Loucy (cell line): ENCODE measurements around the gene ELOVL3.
"Not testable (repeated sequence)": the region's sequence is repeated elsewhere in the genome, so short reads cannot be mapped to it uniquely, and the experiment has no call there.

Source experiments
- H2AFZ ChIP-seq: fragments of 200-600 bp; sonication (generic); 2 replicates; pipeline ENCODE4 v1.6.0; 2016; ENCODE audit warnings: antibody characterized with exemption, mild to moderate bottlenecking, low read length, moderate library complexity
- H3F3A ChIP-seq: fragments of 200-600 bp; 2 replicates; pipeline ENCODE4 v1.6.0; 2016; ENCODE audit warnings: antibody characterized with exemption, low read depth, mild to moderate bottlenecking
- H3K27me3 ChIP-seq: fragments of 200-600 bp; sonication (generic); 2 replicates; pipeline ENCODE4 v1.6.1; 2014; ENCODE audit warnings: low read length, mild to moderate bottlenecking; ENCODE audit not compliant: insufficient read depth, poor library complexity, severe bottlenecking
- H3K36me3 ChIP-seq: fragments of 200-600 bp; sonication (generic); 2 replicates; pipeline ENCODE4 v1.6.1; 2016; ENCODE audit warnings: low read length; ENCODE audit not compliant: insufficient read depth
- H3K4me1 ChIP-seq: fragments of 200-600 bp; sonication (generic); 2 replicates; pipeline ENCODE4 v1.5.1; 2014; ENCODE audit warnings: low read length, mild to moderate bottlenecking; ENCODE audit not compliant: insufficient read depth, poor library complexity, severe bottlenecking
- H3K4me2 ChIP-seq: fragments of 200-600 bp; sonication (generic); 2 replicates; pipeline ENCODE4 v1.6.0; 2014; ENCODE audit warnings: antibody characterized with exemption, low read length, low read depth, mild to moderate bottlenecking; ENCODE audit not compliant: poor library complexity, severe bottlenecking
- H3K4me3 ChIP-seq: fragments of 200-600 bp; sonication (generic); 2 replicates; pipeline ENCODE4 v1.5.1; 2014; ENCODE audit warnings: low read length, mild to moderate bottlenecking, mixed read lengths; ENCODE audit not compliant: poor library complexity, severe bottlenecking
- H3K79me2 ChIP-seq: fragments of 200-600 bp; sonication (generic); 2 replicates; pipeline ENCODE4 v1.6.1; 2014; ENCODE audit warnings: low read length; ENCODE audit not compliant: insufficient read depth
- H3K9ac ChIP-seq: fragments of 200-600 bp; sonication (generic); 2 replicates; pipeline ENCODE4 v1.6.0; 2014; ENCODE audit warnings: mild to moderate bottlenecking, low read depth, low read length, moderate library complexity; ENCODE audit not compliant: poor library complexity, severe bottlenecking
- H3K9me2 ChIP-seq: fragments of 200-600 bp; sonication (generic); replicated peaks from 2 replicates; pipeline ENCODE4 v1.6.1; 2016; ENCODE audit warnings: low read depth, low read length, mixed read lengths
- H3K9me3 ChIP-seq: fragments of 200-600 bp; sonication (generic); 2 replicates; pipeline ENCODE4 v1.6.1; 2014; ENCODE audit warnings: mild to moderate bottlenecking, antibody characterized with exemption, low read length, low read depth; ENCODE audit not compliant: insufficient read depth
- H4K20me1 ChIP-seq: fragments of 200-600 bp; sonication (generic); 2 replicates; pipeline ENCODE4 v1.6.0; 2014; ENCODE audit warnings: antibody characterized with exemption, low read length, mild to moderate bottlenecking; ENCODE audit not compliant: insufficient read depth, poor library complexity, severe bottlenecking
- EZH2phosphoT487 ChIP-seq: fragments of 200-600 bp; IDR thresholded peaks from 2 replicates; pipeline ENCODE4 v1.6.1; 2018; ENCODE audit warnings: antibody characterized with exemption, mild to moderate bottlenecking, moderate library complexity, borderline replicate concordance
- TF ChIP-seq, protein P1 (sequence below): fragments of 200-600 bp; sonication (generic); conservative IDR thresholded peaks from 2 replicates; pipeline ENCODE4 v1.5.1; 2014; ENCODE audit warnings: mild to moderate bottlenecking, antibody characterized with exemption, low read length

ELOVL3 gene

DNA sequence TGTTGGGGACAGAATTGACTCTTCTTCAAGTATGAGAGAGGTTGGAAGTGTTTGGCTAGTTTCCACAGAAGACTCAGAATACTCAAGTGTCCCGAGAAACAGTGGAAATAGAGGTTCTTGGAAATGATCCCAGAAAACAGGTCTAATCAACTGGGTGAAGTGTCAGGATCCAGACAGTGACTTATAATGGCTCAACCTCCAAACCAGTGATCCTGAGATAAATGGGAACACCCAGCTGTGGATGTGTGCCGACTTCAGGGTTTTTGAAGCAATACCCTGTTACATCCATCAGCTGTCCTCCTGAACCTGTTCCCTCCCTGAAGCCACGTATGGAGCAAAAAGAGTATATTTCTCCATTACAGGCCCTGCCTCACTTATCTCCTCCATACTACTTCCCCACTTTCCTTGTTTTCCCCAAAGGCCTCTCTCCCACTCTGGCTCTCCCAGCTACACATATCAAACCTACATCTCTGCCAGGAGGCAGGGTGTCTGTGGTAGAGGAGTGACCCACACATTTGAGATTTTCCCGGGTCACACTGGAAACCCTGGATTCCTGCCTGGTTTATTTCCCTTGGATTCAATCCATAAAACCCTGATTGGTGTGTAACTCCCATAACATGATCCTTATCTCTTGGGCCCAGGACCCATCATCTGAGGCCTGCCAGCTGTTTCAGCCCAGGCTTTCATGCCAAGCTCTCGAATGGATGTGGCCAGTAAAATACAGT, 17.6 kb upstream of the ELOVL3 start:
- H2AFZ ChIP-seq = no peak overlapping the region
- H4K20me1 ChIP-seq = no peaks in the 10 kb centered on the region
- H3K9ac ChIP-seq = no peak overlapping the region
- no peak for TF ChIP-seq EZH2phosphoT487
- TF ChIP-seq, protein P1, sequence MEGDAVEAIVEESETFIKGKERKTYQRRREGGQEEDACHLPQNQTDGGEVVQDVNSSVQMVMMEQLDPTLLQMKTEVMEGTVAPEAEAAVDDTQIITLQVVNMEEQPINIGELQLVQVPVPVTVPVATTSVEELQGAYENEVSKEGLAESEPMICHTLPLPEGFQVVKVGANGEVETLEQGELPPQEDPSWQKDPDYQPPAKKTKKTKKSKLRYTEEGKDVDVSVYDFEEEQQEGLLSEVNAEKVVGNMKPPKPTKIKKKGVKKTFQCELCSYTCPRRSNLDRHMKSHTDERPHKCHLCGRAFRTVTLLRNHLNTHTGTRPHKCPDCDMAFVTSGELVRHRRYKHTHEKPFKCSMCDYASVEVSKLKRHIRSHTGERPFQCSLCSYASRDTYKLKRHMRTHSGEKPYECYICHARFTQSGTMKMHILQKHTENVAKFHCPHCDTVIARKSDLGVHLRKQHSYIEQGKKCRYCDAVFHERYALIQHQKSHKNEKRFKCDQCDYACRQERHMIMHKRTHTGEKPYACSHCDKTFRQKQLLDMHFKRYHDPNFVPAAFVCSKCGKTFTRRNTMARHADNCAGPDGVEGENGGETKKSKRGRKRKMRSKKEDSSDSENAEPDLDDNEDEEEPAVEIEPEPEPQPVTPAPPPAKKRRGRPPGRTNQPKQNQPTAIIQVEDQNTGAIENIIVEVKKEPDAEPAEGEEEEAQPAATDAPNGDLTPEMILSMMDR = no peak
- H3F3A ChIP-seq = no peaks in the 10 kb centered on the region
- no peaks in the 10 kb centered on the region for H3K36me3 ChIP-seq
- H3K27me3 ChIP-seq = no peaks in the 10 kb centered on the region
- H3K4me3 ChIP-seq = no peak overlapping the region
- no peaks in the 10 kb centered on the region for H3K9me2 ChIP-seq
- H3K79me2 ChIP-seq = no peaks in the 10 kb centered on the region
- no peak overlapping the region for H3K4me2 ChIP-seq
- H3K9me3 ChIP-seq = peaks cover 5% of the 10 kb centered on the region; the same call in 1 of the 2 replicates
- H3K4me1 ChIP-seq = no peaks in the 10 kb centered on the region

DNA sequence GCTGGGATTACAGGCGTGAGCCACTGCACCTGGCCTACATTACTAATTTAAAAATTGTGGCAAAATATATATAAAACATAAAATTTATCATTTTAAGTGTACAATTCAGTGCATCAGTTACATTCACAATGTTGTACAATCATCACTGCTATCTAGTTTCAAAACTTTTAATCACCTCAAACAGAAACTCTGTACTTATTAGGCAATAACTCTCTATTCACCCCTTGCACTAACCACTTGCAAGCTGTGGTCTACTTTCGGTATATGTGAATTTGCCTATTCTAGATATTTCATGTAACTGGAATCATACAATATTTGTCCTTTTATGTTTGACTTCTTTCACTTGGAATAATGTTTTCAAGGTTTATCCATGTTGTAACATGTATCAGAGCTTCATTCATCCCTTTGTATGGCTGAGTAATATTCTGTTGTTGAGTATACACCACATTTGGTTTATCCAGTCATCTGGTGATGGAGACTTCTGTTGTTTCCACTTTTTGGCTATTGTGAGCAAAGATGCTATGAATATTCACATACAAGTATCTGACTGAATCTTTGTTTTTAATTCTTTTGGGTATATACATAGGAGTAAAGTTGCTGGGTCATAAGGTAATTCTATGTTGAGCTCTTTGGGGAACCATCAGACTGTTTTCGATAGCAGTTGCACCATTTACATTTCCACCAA, 14.3 kb upstream of the ELOVL3 start:
- H3K36me3 ChIP-seq = no peaks in the 10 kb centered on the region
- H3K9me2 ChIP-seq = no peaks in the 10 kb centered on the region
- H4K20me1 ChIP-seq = no peaks in the 10 kb centered on the region
- no peak overlapping the region for H3K4me2 ChIP-seq
- no peaks in the 10 kb centered on the region for H3K27me3 ChIP-seq
- H2AFZ ChIP-seq = no peak overlapping the region
- no peaks in the 10 kb centered on the region for H3F3A ChIP-seq
- no peak overlapping the region for H3K9ac ChIP-seq
- H3K4me1 ChIP-seq = no peaks in the 10 kb centered on the region
- H3K79me2 ChIP-seq = no peaks in the 10 kb centered on the region
- H3K9me3 ChIP-seq = no peaks in the 10 kb centered on the region
- TF ChIP-seq, protein P1 = no peak
- no peak for TF ChIP-seq EZH2phosphoT487
- no peak overlapping the region for H3K4me3 ChIP-seq

DNA sequence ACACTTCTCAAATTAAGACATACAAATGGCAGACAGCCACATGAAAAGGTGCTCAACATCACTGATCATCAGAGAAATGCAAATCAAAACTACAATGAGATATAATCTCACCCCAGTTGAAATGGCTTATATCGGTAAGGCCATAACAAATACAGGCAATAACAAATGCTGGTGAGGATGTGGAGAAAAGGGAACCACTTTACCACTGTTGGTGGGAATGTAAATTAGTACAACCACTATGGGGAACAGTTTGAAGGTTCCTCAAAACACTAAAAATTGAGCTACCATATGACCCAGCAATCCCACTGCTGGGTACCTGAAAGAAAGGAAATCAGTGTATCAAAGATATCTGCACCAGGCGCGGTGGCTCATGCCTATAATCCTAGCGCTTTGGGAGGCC, 12.5 kb upstream of the ELOVL3 start:
- H3K4me2 ChIP-seq, H3K79me2 ChIP-seq, H4K20me1 ChIP-seq, H3K4me3 ChIP-seq, H3K9me3 ChIP-seq, H3K27me3 ChIP-seq, H3K9ac ChIP-seq, H3K36me3 ChIP-seq, H2AFZ ChIP-seq, H3K9me2 ChIP-seq, H3K4me1 ChIP-seq, H3F3A ChIP-seq: not testable (repeated sequence)

DNA sequence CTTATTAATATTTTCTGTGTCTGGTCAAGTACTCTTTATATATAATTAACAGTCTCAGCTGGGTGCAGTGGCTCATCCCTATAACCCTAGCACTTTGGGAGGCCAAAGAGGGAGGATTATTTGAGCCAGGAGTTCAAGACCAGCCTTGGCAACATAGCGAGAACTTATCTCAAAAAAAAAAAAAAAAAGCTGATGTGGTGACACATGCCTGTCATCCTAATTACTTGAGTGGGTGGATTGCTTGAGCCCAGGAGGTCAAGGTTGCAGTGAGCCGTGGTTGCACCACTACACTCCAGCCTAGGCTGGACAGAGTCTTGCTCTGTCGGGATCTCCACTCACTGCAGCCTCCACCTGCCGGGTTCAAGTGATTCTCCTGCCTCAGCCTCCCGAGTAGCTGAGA, 6.7 kb upstream of the ELOVL3 start:
- Histone ChIP-seq H3K79me2 (no peaks in the 10 kb centered on the region), H3K4me3 (no peak overlapping the region), H3K27me3 (no peaks in the 10 kb centered on the region), H3K4me1 (no peaks in the 10 kb centered on the region), H3K4me2 (no peak overlapping the region), H3K9me2 (no peaks in the 10 kb centered on the region), H2AFZ (no peak overlapping the region), H3F3A (no peaks in the 10 kb centered on the region), H3K9me3 (no peaks in the 10 kb centered on the region), H4K20me1 (no peaks in the 10 kb centered on the region), H3K36me3 (no peaks in the 10 kb centered on the region), H3K9ac (no peak overlapping the region)
- TF ChIP-seq, protein P1 = no peak
- no peak for TF ChIP-seq EZH2phosphoT487
